SKM-1 treated with dmso at 0.1 percent for 144 hours (cell line): ENCODE data around the gene SCD.
"Not testable (repeated sequence)": the region's sequence is repeated elsewhere in the genome, so short reads cannot be mapped to it uniquely, and the experiment has no call there.

ENCODE experiments used
- DNase-seq: peaks from one replicate; lab custom pipeline; 2025; ENCODE audit not compliant: unreplicated experiment; lab: John Stamatoyannopoulos, UW

The SCD gene

DNA sequence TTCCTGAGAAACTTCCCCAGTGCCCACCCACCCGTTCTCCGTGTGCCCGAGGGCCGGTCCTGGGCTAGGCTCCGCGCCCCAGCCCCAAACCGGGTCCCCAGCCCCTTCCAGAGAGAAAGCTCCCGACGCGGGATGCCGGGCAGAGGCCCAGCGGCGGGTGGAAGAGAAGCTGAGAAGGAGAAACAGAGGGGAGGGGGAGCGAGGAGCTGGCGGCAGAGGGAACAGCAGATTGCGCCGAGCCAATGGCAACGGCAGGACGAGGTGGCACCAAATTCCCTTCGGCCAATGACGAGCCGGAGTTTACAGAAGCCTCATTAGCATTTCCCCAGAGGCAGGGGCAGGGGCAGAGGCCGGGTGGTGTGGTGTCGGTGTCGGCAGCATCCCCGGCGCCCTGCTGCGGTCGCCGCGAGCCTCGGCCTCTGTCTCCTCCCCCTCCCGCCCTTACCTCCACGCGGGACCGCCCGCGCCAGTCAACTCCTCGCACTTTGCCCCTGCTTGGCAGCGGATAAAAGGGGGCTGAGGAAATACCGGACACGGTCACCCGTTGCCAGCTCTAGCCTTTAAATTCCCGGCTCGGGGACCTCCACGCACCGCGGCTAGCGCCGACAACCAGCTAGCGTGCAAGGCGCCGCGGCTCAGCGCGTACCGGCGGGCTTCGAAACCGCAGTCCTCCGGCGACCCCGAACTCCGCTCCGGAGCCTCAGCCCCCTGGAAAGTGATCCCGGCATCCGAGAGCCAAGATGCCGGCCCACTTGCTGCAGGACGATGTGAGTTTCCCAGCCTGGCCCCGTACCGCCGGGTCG lies at the start of gene SCD:
Gene SCD, plus strand, starts transcription at position 469 of the 803 bp plus-strand sequence. Its CDS starts 272 bp downstream, at position 741.
- DNase-seq = peak; percentile 94

DNA sequence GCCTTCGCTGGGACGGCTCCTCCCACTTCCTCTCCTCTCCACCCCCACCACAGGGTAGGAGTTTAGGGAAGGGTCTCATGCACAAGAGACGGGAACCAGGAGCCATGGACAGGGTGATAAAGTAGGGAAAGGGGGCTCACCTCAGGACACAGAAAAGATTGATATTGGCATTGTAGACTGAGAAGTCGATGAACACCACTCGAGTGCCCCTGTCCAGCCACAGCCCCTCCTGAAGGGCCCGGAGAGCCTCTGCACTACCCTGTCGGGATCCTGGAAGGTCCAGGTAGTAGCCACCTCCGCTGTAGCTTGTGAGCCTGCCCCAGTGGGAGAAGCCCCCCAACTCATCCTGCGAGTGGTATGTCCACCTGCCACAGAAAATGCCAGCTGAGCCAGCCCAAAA lies 49.8 kb upstream of the SCD start:
- DNase-seq = no peak

DNA sequence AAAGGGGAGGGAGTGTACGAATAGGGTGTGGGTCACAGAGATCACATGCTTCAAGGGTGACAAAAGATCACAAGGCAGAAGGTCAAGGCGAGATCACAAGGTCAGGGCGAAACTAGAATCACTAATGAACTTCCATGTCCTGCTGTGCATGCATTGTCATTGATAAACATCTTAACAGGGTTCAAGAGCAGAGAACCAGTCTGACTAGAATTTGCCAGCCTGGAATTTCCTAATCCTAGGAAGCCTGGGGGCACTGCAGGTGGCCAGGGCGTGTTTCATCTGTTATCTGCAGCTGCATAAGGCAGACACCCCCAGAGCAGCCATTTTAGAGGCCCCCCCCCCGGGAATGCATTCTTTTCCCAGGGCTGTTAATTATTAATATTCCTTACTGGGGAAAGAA lies 45.9 kb upstream of the SCD start:
- DNase-seq = not testable (repeated sequence)

DNA sequence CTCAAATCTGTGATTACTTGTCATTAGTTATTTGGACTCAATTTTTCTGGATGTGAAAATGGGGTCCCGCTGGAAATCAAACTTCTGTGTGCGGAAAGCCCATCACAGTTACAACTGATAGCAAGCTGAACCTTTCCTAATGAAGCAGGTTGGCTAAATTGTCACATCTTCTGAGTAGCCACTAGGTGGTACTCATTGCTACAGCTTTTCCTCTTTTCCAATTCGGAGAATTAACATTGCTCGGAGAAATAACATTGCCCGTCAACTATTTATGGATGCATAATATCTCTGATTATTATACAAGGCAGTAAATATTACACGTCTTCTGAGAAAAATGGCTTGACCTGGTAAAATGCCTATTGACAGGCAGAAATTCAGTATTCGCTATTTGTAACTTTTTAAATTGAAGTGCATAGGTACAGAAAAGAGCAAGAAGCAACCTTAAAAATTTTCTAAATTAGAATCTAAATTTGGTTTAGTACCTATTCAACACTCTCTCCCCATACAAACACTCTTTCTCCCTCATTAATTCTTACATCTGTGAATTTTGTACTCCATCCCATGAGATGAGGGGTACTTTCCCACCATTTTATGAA lies 43.2 kb upstream of the SCD start:
- peak; percentile 25 for DNase-seq

DNA sequence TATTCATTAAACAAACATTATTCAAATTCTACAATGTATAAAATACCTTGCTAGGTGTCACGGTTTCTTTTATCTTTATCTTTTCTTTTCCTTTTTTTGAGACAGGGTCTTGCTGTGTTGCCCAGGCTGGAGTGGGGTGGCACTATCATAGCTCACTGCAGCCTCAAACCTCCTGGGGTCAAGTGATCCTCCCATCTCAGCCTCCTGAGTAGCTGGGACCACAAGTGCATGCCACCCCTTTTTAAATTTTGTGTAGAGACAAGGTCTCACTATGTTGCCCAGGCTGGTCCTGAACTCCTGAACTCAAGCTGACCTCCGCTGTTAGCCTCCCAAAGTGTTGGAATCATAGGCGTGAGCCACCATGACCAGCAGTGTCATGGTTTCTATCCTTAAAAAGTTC lies 42.6 kb upstream of the SCD start:
- no peak for DNase-seq

DNA sequence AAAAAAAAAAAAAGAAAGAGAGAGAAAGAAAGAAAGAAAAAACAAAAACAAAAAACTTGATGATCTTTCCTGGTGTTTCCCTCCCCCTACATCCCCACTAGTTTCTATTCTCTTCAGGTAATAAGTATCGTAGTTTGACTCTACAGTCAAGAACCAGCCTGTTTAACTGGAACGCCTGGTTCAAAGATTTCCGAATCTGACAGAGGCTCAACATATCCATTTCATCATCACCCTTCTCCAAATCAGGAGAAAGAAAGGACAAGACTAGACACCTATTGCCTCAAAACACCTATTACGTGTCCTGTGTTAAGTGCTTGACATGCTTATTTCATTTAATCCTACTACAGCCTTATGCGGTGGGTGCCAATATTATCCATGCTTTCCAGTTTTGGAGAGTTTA lies 40.2 kb upstream of the SCD start:
- no peak for DNase-seq

DNA sequence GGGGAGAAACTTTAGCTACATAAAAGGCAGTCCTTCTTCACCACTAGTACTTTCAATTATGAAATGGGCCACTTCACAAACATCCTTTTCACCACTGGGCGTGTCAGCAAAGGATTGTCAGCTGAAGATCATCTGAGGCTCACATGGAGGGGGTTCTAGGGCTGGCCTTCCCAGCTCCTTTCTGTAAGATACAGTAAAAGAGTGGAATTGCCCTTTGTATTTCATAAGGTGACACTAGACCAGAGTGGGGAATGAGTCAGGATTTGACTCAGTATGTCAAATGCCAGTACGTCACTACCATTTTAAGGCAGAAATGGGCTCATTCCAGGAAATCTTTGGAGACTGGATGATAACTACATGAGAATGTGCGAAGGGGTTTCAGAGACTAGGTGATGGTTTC lies 39.3 kb upstream of the SCD start:
- no peak for DNase-seq

DNA sequence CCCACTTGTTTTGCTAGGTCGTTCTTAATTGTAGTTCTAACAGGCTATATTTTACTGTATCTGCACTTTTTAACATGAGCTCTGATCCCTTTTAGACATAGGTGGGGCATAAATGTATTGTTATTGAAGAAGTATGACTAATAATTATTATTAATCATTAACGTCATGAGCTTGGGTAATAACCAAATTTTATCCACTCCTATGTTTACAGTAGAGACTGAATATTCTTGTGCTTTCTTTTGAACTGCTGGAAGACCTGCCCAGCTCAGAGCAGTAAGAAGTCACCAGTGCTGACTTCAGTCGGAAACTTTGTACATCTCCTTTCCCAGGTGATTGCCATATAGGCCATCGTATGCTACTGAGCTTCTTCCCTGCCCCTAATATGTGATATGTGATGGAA lies 35.7 kb upstream of the SCD start:
- DNase-seq = no peak

DNA sequence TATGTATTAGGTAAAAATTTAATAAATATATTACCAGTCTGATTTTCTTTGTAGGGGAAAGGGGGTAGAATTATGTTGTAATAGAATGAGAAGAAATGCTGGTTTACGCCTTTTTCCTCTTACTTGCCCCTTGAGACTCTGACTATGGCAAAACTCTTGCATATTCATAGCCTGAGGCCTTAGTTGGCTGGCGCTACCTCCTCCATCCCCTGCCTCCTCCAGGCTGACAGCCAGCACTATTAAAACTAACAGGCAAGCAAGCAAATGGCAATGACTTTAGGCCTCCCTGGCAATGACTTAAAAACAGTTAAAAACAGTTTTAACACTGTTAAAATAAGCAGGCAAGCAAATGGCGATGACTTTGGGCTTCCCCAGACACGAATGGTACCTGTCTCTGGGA lies 31.4 kb upstream of the SCD start:
- DNase-seq = no peak

DNA sequence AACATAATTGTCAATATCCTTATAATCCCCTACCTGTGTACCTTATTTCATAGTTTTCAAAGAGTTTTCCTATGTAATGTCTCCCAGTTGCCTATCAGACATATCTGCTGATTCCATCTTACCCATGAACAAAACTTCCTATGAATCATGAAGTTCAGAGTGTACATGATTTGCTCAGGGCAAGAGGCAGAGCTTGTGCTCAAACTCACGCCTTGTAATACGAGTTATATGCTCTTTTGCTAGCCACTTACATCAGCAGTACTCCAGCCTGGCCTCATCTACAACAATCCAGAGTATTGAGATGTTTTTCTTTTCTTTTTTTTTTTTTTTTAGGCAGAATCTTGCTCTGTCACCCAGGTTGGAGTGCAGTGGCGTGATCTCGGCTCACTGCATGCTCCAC lies 28.8 kb upstream of the SCD start:
- no peak for DNase-seq

DNA sequence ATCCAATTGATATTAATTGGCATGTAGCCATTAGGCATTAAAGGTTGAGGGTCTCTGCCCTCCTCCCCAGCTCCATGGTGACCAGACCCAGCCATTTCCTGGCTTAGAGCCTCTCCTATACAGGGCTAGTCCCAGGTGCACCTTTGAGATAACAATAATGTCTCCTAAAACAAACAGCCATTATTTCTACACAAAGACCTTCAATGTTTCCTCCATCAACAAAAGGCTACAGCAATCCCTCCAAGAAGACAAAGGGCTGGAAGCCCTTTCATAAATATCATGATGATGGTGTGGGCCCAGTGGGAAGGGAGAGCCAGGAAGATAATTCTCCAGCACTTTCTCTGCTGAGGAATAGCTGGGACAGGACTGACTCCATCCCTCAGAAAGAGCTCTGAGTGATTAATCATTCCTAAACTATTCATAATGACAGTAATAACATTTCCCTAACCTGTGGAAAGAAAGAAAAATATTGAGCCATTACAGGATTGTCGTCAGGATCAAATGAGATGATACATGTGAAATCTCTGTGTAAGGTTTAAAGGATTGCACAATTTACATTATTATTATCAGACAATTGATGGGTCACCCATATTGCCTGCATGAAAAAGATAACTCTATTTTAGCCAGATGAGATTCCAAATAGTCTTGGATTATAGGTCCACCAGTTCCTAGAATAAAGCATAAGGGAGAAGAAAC lies 27.2 kb upstream of the SCD start:
- no peak for DNase-seq

DNA sequence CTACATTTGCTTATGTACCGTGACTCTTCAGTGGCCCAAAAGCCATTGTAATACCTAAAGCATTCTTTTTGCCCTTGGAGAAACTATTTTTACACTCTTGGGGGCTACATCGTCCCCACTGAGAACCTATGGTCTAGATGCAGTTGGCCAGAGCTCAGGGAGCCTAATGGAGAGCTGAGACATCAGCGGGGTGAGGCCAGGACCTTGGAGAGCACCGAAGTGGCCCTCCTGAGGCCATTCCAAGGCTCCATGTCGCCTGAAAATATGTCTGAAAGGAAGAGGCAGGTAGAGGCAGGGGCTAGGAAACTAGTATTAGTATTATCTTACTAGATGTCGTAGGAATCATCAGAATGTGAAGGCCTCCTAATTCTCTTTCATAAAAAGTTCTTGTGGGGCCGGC lies 21.9 kb upstream of the SCD start:
- DNase-seq = no peak

DNA sequence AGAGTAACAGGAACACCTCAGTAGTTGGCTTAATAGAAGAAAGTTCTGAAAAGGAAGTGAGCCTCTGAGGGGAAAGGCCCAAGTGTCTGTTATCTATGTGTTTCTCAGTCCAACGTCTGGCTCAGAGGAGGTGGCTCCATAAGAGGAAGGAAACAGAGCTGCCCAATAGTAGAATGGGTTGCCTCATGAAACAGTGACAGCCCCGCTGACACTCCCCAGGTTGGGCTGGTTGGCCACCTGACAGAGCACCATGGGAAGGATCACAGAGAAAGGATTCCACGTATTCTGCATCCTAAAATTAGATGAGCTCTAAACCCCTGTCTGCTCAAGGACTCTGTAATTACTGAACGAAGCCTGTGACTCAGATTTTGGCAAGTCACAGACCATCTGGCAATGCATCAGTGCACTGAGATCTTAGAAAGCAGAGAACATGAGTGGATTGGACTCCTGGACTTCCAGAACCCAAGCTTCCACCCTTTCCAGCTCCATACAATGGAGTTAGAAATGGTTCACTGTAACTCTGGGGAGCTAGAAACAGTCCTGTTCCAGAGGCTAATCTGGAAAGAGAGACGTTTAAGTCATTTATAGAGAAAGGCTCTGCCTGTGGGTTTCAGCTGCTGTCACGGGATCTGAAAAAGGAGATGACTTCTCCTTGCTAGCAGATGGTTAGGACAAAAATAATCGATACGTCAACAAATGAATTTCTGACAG lies 19.9 kb upstream of the SCD start:
- DNase-seq = peak; percentile 97

DNA sequence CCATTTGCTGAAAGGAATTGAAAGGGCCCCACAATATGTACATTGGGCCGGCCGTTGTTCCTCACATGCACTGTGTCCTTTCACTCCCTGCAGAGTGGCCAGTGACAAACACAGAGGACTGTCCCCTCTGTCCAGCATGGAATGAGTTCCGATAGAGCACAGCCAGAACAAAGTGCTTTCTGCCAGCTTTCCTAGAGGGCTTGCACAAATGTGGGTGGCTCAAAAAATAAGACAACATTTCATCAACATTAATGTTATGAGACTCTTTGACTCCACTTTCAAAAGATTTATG lies 19.4 kb upstream of the SCD start:
- DNase-seq = no peak

DNA sequence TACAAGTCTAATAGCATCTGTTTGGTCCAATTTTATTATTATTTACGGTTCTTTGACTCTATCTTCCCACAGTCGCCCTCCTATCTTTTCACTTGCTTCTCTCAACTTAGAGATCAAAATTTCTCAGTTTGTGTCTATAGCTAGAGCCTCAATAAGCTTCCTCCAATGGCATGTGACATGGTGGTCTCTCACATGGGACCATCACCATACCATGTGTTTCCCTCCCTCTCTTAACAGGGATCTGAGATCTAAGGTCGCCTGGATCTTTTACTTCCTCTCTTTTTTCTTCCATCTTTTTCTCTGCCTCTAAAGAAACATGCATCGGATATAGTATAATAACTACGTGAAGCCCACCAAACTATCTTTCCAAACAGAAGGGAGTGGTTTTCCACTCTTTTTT lies 18.8 kb upstream of the SCD start:
- DNase-seq = no peak

DNA sequence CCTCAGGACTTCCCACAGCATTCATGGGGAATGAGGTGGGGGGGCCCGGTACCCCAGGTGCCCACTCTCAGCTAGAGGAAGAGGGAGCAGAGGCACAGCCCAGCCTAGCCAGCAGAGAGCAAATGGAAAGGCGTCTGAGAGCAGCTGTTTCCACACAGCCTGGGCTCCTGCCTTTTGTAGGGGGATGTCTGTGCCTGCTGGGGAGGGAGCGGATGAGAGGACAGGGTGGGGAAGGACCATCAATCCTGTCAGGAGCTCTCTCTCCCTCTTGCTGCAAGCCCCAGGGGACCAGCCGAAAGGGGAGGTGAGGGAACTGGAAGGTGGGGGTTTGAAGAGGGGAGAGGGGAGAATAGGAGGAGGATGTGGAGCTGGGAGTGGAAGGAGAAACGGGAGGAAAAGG lies 17.0 kb upstream of the SCD start, which contains the start of gene PKD2L1:
Gene PKD2L1, minus strand, starts transcription at position 150 of the 400 bp plus-strand sequence. Its CDS starts 125 bp downstream, at position 25.
- no peak for DNase-seq

DNA sequence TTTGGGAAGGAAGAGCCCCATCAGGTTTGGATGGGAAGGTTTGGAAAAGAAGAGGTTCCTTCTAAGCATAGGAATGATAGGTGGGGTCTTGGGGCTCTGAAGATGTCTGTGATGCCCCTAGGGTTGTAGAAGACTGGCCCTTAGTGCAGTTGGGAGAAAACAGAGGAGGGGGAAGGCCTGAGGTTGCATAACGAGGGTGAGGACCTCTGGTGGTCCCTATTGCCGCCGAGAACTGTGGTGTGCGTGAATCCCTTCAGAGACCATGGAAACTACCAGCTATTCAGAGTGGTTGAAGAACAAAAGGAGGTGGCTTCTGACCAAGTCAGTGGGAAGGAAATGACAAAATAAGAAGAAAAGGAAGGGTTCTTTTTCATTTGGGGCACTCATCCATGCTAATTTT lies 13.9 kb upstream of the SCD start:
- no peak for DNase-seq

DNA sequence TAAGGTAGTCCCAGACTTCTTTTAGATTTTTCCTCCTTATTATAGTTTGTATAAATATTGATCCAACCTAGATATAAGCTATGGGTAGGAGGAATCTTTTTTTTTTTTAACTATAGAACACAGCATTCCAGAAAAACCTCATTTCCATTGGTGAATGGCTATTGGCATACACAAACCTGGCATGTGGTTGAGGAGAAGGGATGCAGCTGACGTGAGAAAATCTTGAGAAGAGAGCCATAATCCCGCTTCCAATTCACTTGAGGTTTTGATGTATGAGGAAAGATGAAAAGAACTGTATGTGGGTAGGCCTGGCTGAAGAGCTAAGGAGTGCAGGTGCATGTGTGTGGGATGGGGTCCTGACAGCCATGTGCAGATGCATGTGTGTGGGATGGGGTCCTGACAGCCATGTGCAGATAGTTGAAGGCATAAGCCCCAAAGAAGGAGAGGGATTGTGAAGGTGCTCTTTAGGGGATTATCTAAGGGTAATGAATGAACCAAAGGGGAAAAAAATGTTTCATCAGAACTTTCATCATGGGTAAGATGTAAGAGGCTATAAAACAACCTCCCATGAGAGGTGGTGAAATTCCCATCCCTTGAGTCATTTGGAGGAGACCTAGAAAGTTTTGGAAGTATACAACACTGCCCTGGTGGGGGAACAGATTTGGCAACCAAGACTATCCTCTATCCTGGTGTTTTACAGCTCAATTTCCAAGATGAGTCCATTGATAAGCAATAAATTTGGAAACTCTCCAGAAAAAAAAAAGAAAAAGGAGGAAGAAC lies 13.2 kb upstream of the SCD start:
- no peak for DNase-seq

DNA sequence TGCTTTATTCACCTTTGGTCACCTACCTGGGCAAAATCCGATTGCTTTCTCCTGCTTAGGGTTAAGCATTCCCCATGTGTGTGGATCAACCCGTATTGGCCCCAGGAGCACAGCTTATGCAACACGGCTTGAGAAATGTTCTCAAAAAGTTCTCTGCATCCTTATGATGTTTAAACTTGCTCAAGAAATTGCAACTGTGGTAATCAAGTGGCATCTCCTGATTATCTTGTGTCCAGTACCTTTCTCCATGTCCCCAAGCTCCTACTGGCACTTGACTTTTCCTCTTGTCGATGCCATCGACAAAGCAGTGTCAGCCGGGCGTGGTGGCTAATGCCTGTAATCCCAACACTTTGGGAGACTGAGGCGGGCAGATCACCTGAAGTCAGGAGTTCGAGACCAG lies 12.3 kb upstream of the SCD start:
- DNase-seq = no peak

DNA sequence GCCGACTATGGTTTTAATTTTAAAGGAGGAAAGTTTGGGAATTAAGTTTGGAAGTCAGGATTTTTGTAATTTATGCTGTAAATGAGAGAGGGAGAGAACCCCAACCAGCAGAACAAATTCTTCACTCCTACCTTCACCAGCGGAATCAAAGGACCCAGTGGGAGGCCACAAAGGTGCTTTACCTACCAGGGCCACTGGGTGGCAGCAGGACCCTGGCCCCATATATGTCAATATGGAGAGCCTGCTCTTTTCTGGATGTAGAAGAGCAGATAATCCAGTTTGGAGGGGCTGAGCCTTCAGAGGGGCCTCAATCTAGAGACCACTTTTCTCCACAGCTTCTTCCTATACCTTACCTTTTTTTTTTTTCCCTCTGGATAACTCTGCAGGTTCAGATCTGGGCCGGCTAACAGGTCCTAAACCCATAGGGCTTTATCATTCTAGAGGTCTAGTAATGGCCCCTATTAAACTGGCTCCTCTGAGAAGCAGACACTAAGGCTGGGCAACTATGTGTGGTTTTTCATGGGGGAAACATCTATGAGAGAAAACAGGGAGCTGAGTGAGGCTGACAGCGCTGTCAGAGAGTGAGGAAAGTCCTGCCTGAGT lies 8.5 kb upstream of the SCD start:
- peak; percentile 58 for DNase-seq

DNA sequence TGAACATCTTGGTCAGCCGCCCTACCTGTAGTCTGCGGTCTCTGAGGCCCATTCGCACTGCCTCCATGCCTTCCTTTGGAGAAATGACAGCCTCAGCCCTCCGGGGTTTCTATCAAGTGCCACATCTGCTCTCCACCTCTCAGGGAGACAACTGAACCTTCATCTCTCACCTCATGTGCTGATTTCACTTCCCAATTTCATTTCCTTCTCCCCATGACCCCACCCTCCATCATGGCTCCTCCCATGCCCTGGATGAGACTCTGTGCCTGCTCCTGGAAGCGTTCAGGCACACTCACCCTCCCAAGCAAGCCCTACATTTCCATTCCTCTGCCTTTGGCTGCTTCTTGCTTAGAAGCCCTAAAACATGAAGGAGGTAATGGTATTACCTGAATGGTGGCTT lies 7.8 kb upstream of the SCD start:
- DNase-seq = peak; percentile 53
